HepG2 (cell line): ENCODE results near the gene HMBS. TPM values are rescaled to one million over a fixed set of nuclear protein-coding genes. Genes with fewer than 3 reads are reported as not detected.

Source experiments
- BHLHE40 ChIP-seq: IDR thresholded peaks from 2 replicates; pipeline ENCODE4 v1.6.1; 2011; ENCODE audit warnings: low read length, improper control_type of control experiment
- CEBPB ChIP-seq: IDR thresholded peaks from 2 replicates; pipeline ENCODE4 v1.6.1; 2011; ENCODE audit warnings: low read depth, low read length, improper control_type of control experiment, borderline replicate concordance
- E2F2 ChIP-seq: sonication (generic); formaldehyde crosslinking; IDR thresholded peaks from 2 replicates; pipeline ENCODE4 v1.4.0; 2020; ENCODE audit warnings: missing genetic modification reagents, borderline replicate concordance
- ELF4 ChIP-seq: sonication (generic); formaldehyde crosslinking; IDR thresholded peaks from 2 replicates; pipeline ENCODE4 v1.5.0; 2020; ENCODE audit warnings: missing genetic modification reagents, mild to moderate bottlenecking, moderate library complexity, borderline replicate concordance
- ESRRA ChIP-seq: sonication (generic); formaldehyde crosslinking; IDR thresholded peaks from 2 replicates; pipeline ENCODE4 v1.5.1; 2020; ENCODE audit warnings: mild to moderate bottlenecking, low read depth, missing genetic modification reagents
- JUNB ChIP-seq: sonication (generic); formaldehyde crosslinking; IDR thresholded peaks from 2 replicates; pipeline ENCODE4 v1.8.0; 2022; ENCODE audit warnings: missing genetic modification reagents, mild to moderate bottlenecking, borderline replicate concordance
- MAZ ChIP-seq, 2 experiments: sonication (generic) in 1 of 2; formaldehyde crosslinking in 1 of 2; IDR thresholded peaks; 2 replicates each; pipeline versions ENCODE4 v1.5.0 to v1.6.1; 2012 to 2020; ENCODE audit warnings: low read depth in 2 of 2, mild to moderate bottlenecking in 2 of 2, borderline replicate concordance in 1 of 2, improper control_type of control experiment in 1 of 2, low read length in 1 of 2, missing genetic modification reagents in 1 of 2, moderate library complexity in 1 of 2
- MEIS1 ChIP-seq: sonication (generic); formaldehyde crosslinking; IDR thresholded peaks from 2 replicates; pipeline ENCODE4 v1.9.0; 2021; ENCODE audit warnings: mild to moderate bottlenecking, missing genetic modification reagents, moderate library complexity, borderline replicate concordance
- PLRG1 ChIP-seq: fragments of 450-650 bp; conservative IDR thresholded peaks from 2 replicates; pipeline ENCODE4 v1.6.1; 2016
- RELA ChIP-seq: sonication (generic); formaldehyde crosslinking; IDR thresholded peaks from 2 replicates; pipeline ENCODE4 v1.4.0; 2020; ENCODE audit warnings: missing genetic modification reagents
- SAFB2 ChIP-seq: sonication (generic); formaldehyde crosslinking; IDR thresholded peaks from 2 replicates; pipeline ENCODE4 v1.5.1; 2020; ENCODE audit warnings: missing genetic modification reagents, low read depth, mild to moderate bottlenecking, borderline replicate concordance
- ZFP90 ChIP-seq: sonication (generic); formaldehyde crosslinking; IDR thresholded peaks from 2 replicates; pipeline ENCODE4 v1.8.0; 2022; ENCODE audit warnings: missing genetic modification reagents, mild to moderate bottlenecking, inconsistent platforms, borderline replicate concordance
- ZFY ChIP-seq: sonication (generic); formaldehyde crosslinking; IDR thresholded peaks from 2 replicates; pipeline ENCODE4 v1.4.0; 2020; ENCODE audit warnings: missing genetic modification reagents
- ZNF124 ChIP-seq: sonication (generic); formaldehyde crosslinking; IDR thresholded peaks from 2 replicates; pipeline ENCODE4 v1.4.0; 2020; ENCODE audit warnings: missing genetic modification reagents
- ZNF569 ChIP-seq: sonication (generic); formaldehyde crosslinking; IDR thresholded peaks from 2 replicates; pipeline ENCODE4 v1.5.0; 2020; ENCODE audit warnings: mild to moderate bottlenecking, missing genetic modification reagents, moderate library complexity, borderline replicate concordance
- ZNF607 ChIP-seq: sonication (generic); formaldehyde crosslinking; IDR thresholded peaks from 2 replicates; pipeline ENCODE4 v1.5.1; 2020; ENCODE audit warnings: missing genetic modification reagents, mild to moderate bottlenecking, borderline replicate concordance
- ZNF790 ChIP-seq: sonication (generic); formaldehyde crosslinking; IDR thresholded peaks from 2 replicates; pipeline ENCODE4 v1.8.0; 2022; ENCODE audit warnings: missing genetic modification reagents, mild to moderate bottlenecking, borderline replicate concordance
- ZZZ3 ChIP-seq: sonication (generic); formaldehyde crosslinking; IDR thresholded peaks from 2 replicates; pipeline ENCODE4 v1.4.0; 2020; ENCODE audit warnings: missing genetic modification reagents, mild to moderate bottlenecking, borderline replicate concordance
- polyA plus RNA-seq, 8 experiments: library from polyadenylated mRNA; depleted of rRNA in 3 of 8; stranded (reverse) in 7 of 8; unstranded in 1 of 8; fragments of >200 nt; fragmentation: Illumina TruSeq in 4 of 8; extraction: Trizol in 4 of 8; gene quantifications; 2 replicates each; pipeline versions ENCODE4 v1.2.1 to v1.2.3, GENCODE V29; 2011 to 2016; ENCODE audit warnings: low read depth in 4 of 8, missing spikeins in 1 of 8, mixed read lengths in 1 of 8; ENCODE audit not compliant: insufficient read depth in 1 of 8
- total RNA-seq, 5 experiments: library from RNA; depleted of rRNA; stranded (reverse); fragments of >200 nt; fragmentation: Illumina TruSeq; extraction: Trizol; gene quantifications; 2 replicates each; pipeline ENCODE4 v1.2.3, GENCODE V29; 2016; ENCODE audit warnings: low read depth in 1 of 5
- TF ChIP-seq, protein P1 (sequence below): sonication (generic); formaldehyde crosslinking; IDR thresholded peaks from 2 replicates; pipeline ENCODE4 v1.9.0; 2021; ENCODE audit warnings: missing genetic modification reagents, borderline replicate concordance
- TF ChIP-seq, protein P2 (sequence below): sonication (generic); formaldehyde crosslinking; IDR thresholded peaks from 2 replicates; pipeline ENCODE4 v1.5.0; 2020; ENCODE audit warnings: mild to moderate bottlenecking, missing genetic modification reagents

The HMBS gene
- total and polyA plus RNA-seq, 2 of the 13 experiments (the other 11 are each of a cell fraction or from before 2014, with no cell fraction given) = 9.4 to 46.9 TPM

DNA sequence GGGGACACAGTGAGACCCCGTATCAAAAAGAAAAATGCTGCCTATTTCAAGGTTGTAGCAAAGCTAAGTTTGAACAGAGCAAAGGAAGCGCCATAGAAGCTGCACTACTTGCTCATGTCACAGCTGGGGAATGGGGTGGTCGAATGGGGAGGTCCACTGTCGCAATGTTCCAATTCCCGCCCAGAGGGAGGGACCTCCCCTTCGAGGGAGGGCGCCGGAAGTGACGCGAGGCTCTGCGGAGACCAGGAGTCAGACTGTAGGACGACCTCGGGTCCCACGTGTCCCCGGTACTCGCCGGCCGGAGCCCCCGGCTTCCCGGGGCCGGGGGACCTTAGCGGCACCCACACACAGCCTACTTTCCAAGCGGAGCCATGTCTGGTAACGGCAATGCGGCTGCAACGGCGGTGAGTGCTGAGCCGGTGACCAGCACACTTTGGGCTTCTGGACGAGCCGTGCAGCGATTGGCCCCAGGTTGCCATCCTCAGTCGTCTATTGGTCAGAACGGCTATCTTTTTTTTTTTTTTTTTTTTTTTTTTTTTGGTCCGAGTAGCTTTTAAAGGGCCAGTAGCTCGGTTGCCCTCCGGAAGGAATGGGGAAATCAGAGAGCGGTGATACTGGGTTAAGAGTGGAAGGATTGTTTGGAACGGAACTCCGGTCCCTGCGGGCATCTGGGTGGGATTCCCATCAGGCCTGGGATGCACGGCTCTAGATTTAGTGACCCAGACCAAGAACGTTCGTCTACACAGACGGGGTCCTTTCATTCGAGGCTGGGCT lies at the start of gene HMBS (continued):
- TF ChIP-seq ZNF124 (CRISPR knock-in tag) = 0 out of 2 replicates have a peak, but pooled peaks have one; percentile 18
- TF ChIP-seq ELF4 = no peak
- TF ChIP-seq E2F2 (CRISPR knock-in tag) = peak; percentile 80; the same call in 1 of the 2 replicates
- TF ChIP-seq SAFB2 = peak; percentile 42; the same call in 1 of the 2 replicates
- TF ChIP-seq JUNB (CRISPR knock-in tag) = no peak
- TF ChIP-seq, protein P1, sequence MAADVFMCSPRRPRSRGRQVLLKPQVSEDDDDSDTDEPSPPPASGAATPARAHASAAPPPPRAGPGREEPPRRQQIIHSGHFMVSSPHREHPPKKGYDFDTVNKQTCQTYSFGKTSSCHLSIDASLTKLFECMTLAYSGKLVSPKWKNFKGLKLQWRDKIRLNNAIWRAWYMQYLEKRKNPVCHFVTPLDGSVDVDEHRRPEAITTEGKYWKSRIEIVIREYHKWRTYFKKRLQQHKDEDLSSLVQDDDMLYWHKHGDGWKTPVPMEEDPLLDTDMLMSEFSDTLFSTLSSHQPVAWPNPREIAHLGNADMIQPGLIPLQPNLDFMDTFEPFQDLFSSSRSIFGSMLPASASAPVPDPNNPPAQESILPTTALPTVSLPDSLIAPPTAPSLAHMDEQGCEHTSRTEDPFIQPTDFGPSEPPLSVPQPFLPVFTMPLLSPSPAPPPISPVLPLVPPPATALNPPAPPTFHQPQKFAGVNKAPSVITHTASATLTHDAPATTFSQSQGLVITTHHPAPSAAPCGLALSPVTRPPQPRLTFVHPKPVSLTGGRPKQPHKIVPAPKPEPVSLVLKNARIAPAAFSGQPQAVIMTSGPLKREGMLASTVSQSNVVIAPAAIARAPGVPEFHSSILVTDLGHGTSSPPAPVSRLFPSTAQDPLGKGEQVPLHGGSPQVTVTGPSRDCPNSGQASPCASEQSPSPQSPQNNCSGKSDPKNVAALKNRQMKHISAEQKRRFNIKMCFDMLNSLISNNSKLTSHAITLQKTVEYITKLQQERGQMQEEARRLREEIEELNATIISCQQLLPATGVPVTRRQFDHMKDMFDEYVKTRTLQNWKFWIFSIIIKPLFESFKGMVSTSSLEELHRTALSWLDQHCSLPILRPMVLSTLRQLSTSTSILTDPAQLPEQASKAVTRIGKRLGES (CRISPR knock-in tag) = peak; percentile 71; the same call in 1 of the 2 replicates
- no peak for TF ChIP-seq PLRG1
- TF ChIP-seq MEIS1 (CRISPR knock-in tag) = no peak
- peak; percentile 73; the same call in 1 of the 2 replicates for TF ChIP-seq ESRRA
- TF ChIP-seq ZFY (CRISPR knock-in tag) = peak; percentile 48
- TF ChIP-seq ZNF569 = no peak
- peak; percentile 54; the same call in 1 of the 2 replicates for TF ChIP-seq MAZ (IDR thresholded peaks at IDR 0.05; ENCODE audit: borderline replicate concordance, low read depth, low read length)
- TF ChIP-seq MAZ (CRISPR knock-in tag; IDR thresholded peaks at IDR 0.05; ENCODE audit: low read depth) = 0 out of 2 replicates have a peak, but pooled peaks have one; percentile 32
- 0 out of 2 replicates have a peak, but pooled peaks have one; percentile 29 for TF ChIP-seq RELA (CRISPR knock-in tag)
- TF ChIP-seq BHLHE40 = no peak
- no peak for TF ChIP-seq ZFP90 (CRISPR knock-in tag)
- TF ChIP-seq, protein P2, sequence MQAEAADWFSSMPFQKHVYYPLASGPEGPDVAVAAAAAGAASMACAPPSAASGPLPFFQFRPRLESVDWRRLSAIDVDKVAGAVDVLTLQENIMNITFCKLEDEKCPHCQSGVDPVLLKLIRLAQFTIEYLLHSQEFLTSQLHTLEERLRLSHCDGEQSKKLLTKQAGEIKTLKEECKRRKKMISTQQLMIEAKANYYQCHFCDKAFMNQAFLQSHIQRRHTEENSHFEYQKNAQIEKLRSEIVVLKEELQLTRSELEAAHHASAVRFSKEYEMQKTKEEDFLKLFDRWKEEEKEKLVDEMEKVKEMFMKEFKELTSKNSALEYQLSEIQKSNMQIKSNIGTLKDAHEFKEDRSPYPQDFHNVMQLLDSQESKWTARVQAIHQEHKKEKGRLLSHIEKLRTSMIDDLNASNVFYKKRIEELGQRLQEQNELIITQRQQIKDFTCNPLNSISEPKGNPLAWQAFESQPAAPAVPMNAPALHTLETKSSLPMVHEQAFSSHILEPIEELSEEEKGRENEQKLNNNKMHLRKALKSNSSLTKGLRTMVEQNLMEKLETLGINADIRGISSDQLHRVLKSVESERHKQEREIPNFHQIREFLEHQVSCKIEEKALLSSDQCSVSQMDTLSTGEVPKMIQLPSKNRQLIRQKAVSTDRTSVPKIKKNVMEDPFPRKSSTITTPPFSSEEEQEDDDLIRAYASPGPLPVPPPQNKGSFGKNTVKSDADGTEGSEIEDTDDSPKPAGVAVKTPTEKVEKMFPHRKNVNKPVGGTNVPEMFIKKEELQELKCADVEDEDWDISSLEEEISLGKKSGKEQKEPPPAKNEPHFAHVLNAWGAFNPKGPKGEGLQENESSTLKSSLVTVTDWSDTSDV (CRISPR knock-in tag) = no peak
- TF ChIP-seq ZNF790 (CRISPR knock-in tag) = 0 out of 2 replicates have a peak, but pooled peaks have one; percentile 61
- TF ChIP-seq ZZZ3 = peak; percentile 72
- TF ChIP-seq ZNF607 = peak; percentile 62; the same call in 1 of the 2 replicates
- TF ChIP-seq CEBPB = peak; percentile 94
